HG02763 (cell line): ENCODE data around the gene SPG11.
A peak's percentile ranks its signal among the peaks of the same experiment; 100 is the strongest.
"Not testable (repeated sequence)": the region's sequence is repeated elsewhere in the genome, so short reads cannot be mapped to it uniquely, and the experiment has no call there.

ENCODE experiments used
- ATAC-seq: cut with Tn5 transposase; IDR thresholded peaks from one replicate; pipeline ENCODE4 v1.9.1; 2021; ENCODE audit warnings: mild to moderate bottlenecking, moderate library complexity; ENCODE audit not compliant: unreplicated experiment

The SPG11 gene, protein sequence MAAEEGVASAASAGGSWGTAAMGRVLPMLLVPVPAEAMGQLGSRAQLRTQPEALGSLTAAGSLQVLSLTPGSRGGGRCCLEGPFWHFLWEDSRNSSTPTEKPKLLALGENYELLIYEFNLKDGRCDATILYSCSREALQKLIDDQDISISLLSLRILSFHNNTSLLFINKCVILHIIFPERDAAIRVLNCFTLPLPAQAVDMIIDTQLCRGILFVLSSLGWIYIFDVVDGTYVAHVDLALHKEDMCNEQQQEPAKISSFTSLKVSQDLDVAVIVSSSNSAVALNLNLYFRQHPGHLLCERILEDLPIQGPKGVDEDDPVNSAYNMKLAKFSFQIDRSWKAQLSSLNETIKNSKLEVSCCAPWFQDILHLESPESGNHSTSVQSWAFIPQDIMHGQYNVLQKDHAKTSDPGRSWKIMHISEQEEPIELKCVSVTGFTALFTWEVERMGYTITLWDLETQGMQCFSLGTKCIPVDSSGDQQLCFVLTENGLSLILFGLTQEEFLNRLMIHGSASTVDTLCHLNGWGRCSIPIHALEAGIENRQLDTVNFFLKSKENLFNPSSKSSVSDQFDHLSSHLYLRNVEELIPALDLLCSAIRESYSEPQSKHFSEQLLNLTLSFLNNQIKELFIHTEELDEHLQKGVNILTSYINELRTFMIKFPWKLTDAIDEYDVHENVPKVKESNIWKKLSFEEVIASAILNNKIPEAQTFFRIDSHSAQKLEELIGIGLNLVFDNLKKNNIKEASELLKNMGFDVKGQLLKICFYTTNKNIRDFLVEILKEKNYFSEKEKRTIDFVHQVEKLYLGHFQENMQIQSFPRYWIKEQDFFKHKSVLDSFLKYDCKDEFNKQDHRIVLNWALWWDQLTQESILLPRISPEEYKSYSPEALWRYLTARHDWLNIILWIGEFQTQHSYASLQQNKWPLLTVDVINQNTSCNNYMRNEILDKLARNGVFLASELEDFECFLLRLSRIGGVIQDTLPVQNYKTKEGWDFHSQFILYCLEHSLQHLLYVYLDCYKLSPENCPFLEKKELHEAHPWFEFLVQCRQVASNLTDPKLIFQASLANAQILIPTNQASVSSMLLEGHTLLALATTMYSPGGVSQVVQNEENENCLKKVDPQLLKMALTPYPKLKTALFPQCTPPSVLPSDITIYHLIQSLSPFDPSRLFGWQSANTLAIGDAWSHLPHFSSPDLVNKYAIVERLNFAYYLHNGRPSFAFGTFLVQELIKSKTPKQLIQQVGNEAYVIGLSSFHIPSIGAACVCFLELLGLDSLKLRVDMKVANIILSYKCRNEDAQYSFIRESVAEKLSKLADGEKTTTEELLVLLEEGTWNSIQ (N-terminal part only)

DNA sequence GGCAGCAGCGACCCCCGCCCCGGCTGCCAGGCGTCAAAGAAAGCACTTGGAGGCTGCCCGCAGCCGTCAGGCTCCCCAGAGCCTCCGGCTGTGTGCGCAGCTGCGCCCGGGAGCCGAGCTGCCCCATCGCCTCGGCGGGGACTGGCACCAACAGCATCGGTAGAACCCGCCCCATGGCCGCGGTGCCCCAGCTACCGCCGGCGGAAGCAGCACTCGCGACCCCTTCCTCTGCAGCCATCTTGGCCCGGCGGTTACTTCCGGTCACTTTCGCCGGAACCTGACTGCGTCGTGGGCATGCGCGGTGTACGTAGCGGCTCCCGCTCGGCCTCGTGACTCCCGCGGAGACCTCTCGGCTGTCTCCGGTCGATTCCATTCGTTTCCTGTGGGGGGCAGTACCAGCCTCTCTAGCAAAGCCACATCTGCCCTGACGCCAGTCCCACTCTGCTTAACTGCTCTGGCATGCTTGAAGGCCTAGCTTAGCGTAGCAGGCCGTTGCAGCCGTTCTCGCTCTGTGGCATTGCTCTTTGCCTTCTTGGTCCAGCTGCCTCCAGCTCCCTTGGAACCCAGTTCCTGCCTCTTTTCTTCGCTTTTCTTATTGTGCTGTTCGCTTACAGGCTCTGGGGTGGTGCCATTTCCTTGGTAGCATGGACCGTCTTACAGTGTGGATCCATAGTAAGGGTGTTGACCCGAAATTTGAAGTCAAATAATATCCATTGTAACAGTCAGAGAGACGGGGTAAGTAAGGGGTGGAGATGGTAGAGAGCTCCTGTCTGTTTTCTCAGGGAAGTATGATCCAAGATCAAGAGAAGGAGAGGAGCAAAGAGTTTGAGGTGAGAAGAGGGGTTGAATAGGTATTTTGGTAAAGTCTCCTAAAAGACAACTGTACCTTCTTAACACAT is at the start of gene SPG11:
Gene SPG11, minus strand, starts transcription at position 253 of the 899 bp plus-strand sequence. Its CDS starts 15 bp downstream, at position 238.
- ATAC-seq = peak; percentile 75

DNA sequence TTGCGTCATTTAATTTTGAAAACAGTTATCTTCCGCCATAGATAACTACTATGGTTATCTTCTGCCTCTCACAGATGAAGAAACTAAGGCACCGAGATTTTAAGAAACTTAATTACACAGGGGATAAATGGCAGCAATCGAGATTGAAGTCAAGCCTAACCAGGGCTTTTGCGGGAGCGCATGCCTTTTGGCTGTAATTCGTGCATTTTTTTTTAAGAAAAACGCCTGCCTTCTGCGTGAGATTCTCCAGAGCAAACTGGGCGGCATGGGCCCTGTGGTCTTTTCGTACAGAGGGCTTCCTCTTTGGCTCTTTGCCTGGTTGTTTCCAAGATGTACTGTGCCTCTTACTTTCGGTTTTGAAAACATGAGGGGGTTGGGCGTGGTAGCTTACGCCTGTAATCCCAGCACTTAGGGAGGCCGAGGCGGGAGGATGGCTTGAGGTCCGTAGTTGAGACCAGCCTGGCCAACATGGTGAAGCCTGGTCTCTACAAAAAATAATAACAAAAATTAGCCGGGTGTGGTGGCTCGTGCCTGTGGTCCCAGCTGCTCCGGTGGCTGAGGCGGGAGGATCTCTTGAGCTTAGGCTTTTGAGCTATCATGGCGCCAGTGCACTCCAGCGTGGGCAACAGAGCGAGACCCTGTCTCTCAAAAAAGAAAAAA is 49.0 kb upstream of the SPG11 start:
- no peak for ATAC-seq

DNA sequence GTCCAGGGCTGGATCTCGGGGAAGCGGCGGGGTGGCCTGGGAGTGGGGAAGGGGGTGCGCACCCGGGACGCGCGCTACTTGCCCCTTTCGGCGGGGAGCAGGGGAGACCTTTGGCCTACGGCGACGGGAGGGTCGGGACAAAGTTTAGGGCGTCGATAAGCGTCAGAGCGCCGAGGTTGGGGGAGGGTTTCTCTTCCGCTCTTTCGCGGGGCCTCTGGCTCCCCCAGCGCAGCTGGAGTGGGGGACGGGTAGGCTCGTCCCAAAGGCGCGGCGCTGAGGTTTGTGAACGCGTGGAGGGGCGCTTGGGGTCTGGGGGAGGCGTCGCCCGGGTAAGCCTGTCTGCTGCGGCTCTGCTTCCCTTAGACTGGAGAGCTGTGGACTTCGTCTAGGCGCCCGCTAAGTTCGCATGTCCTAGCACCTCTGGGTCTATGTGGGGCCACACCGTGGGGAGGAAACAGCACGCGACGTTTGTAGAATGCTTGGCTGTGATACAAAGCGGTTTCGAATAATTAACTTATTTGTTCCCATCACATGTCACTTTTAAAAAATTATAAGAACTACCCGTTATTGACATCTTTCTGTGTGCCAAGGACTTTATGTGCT is 48.4 kb upstream of the SPG11 start:
- ATAC-seq = no peak

DNA sequence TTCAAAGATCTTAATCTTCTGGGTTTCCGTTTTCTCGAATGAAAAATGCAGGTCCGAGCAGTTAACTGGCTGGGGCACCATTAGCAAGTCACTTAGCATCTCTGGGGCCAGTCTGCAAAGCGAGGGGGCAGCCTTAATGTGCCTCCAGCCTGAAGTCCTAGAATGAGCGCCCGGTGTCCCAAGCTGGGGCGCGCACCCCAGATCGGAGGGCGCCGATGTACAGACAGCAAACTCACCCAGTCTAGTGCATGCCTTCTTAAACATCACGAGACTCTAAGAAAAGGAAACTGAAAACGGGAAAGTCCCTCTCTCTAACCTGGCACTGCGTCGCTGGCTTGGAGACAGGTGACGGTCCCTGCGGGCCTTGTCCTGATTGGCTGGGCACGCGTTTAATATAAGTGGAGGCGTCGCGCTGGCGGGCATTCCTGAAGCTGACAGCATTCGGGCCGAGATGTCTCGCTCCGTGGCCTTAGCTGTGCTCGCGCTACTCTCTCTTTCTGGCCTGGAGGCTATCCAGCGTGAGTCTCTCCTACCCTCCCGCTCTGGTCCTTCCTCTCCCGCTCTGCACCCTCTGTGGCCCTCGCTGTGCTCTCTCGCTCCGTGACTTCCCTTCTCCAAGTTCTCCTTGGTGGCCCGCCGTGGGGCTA is 47.8 kb upstream of the SPG11 start, which contains the start of the genes B2M and PATL2:
Gene B2M, plus strand, starts transcription at position 422 of the 647 bp plus-strand sequence. Its CDS starts 30 bp downstream, at position 452.
Gene PATL2, minus strand, starts transcription at position 228 of the 647 bp plus-strand sequence. CDS start 34,833 bp downstream, outside the sequence.
- peak; percentile 78 for ATAC-seq

DNA sequence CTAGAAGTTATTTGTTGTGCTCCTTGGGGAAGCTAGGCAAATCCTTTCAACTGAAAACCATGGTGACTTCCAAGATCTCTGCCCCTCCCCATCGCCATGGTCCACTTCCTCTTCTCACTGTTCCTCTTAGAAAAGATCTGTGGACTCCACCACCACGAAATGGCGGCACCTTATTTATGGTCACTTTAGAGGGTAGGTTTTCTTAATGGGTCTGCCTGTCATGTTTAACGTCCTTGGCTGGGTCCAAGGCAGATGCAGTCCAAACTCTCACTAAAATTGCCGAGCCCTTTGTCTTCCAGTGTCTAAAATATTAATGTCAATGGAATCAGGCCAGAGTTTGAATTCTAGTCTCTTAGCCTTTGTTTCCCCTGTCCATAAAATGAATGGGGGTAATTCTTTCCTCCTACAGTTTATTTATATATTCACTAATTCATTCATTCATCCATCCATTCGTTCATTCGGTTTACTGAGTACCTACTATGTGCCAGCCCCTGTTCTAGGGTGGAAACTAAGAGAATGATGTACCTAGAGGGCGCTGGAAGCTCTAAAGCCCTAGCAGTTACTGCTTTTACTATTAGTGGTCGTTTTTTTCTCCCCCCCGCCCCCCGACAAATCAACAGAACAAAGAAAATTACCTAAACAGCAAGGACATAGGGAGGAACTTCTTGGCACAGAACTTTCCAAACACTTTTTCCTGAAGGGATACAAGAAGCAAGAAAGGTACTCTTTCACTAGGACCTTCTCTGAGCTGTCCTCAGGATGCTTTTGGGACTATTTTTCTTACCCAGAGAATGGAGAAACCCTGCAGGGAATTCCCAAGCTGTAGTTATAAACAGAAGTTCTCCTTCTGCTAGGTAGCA is 47.0 kb upstream of the SPG11 start:
- ATAC-seq = no peak

DNA sequence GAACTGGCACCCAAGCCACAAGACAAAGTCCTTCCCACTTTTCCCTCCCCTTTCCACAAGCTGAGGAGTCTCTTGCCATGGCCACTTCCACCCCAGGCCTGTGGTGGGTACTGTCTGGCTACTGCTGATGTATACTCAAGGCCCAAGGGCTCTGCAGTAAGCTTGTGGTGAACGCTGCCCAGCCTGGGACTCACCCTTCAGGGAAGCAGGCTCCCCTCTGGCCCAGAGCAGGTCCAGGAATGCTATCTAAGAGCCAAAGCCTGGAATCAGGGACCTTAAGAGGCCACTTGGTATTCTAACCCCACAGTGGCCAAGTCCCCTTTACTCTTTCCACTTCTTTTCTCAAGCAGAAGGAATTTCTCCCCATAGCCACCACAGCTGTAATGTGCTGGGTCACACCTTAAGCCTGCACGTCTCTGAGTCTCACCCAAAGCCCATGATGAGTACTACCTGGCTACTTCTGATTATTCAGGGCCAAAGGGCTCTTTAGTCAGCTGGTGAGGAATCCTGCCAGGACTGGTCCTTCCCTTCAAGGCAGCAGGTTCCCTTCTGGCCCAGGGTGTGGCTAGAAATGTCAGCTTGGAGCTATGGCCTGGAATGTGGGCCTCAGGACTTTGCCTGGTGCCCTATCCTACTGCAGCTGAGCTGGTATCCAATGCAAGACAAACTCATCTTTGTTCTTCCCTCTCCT is 43.6 kb upstream of the SPG11 start:
- no peak for ATAC-seq

DNA sequence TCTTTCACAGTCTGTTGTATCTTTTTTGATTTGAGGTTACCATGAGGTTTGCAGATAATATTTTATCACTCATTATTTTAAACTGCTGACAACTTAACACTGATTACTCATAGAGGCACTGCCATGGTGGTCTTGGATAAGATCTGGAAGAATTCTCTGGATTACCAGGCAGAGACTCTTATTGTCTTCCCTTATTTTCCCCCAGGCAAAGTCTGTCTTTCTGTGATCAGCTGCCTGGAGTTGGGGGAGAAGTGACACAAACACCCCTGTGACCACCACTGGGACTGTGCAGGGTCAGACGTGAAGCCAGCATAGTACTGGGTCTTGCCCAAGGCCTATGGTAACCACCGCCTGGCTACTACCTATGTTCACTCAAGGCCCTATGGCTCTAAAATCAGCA is 42.9 kb upstream of the SPG11 start:
- ATAC-seq = no peak

DNA sequence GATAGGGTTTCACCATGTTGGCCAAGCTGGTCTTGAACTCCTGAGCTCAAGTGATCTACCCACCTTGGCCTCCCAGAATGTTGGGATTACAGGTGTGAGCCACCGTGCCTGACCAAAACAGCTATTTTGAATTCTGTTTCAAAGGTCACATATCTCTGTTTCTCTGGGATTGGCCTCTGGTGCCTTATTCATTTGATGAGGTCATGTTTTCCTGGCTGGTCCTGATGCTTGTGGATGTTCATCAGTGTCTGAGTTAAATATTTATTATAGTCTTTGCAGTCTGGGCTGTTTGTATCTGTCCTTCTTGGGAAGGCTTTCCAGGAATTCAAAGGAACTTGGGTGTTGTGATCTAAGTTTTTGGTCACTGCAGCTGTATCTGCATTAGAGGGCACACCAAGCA is 42.5 kb upstream of the SPG11 start:
- no peak for ATAC-seq

DNA sequence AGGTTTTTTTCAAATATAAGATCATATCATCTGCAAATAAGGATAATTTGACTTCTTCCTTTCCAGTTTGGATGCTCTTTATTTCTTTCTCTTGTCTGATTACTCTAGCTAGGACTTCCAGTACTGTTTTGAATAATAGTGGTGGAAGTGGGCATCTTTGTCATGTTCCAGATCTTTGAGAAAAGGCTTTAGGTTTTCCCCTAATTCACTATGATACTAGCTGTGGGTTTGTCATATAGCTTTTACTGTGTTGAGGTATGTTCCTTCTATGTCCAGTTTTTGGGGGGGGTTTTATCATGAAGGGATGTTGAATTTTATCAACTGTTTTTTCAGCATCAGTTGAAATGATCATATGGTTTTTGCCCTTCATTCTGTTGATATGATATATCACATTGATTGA is 37.2 kb upstream of the SPG11 start:
- ATAC-seq = not testable (repeated sequence)

DNA sequence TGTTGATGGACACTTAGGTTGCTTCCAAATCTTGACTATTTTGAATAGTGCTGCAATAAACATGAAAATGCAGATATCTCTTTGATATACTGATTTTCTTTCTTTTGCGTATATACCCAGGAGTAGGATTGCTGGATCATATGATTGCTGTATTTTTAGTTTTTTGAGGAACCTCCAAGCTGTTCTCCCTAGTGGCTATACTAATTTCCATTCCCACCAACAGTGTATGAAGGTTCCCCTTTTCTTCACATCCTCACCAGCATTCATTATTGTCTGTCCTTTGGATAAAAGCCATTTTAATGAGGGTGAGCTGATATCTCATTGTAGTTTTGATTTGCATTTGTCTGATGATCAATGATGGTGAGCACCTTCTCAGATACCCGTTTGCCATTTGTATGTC is 35.2 kb upstream of the SPG11 start:
- ATAC-seq = no peak

DNA sequence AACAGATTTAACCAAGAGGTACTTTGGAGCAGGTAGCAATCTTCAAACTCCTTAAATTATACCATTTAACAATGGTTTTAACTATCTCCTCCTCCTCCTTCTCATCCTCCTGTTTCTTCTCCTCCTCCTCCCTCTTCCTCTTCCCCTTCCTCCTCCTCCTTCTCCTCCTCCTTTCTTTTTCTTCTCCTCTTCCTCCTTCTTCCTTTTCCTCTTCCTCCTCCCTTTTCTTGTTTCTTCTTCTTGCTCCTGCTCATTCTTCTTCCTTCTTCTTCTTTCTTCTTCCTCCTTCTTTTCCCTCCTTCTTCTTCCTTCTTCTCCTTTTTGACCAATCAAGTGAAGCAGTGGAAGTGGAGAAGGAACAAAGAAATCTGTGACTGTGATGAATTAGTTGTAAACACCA is 33.6 kb upstream of the SPG11 start:
- ATAC-seq = no peak

DNA sequence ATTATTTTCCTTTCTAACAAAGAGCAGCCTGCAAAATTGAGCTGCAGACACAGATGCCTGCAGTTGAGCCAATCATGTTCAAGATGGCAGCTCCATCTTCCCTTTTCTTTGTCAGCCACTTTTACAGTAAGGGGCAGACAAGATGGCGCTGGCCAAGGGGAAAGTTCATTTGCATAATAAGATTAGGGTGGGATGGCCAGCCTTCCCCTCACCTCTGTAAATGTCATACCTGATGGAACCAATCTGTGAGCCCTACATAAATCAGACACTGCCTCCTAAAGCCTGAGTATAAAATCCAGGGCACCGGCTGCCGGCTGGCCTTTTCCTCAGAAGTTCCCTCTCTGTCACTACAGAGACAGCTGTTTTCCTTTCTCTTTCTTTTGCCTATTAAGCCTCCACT is 31.8 kb upstream of the SPG11 start:
- no peak for ATAC-seq

DNA sequence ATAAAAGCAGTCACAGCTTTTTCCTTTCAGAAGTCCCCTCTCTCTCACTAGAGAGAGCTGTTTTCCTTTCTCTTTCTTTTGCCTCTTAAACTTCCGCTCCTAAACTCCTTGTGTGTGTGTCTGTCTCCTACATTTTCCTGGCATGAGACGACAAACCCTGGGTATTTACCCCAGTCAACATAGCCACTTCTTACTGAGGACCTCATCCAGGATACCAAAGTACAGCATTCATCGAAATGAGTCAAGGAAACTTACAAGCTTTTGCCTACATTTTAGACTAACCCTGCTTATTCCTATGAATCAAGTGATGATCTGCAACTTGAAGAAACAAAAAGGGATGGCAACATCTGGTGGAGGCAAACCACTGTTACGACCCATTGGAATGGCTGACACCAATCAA is 31.0 kb upstream of the SPG11 start:
- no peak for ATAC-seq

DNA sequence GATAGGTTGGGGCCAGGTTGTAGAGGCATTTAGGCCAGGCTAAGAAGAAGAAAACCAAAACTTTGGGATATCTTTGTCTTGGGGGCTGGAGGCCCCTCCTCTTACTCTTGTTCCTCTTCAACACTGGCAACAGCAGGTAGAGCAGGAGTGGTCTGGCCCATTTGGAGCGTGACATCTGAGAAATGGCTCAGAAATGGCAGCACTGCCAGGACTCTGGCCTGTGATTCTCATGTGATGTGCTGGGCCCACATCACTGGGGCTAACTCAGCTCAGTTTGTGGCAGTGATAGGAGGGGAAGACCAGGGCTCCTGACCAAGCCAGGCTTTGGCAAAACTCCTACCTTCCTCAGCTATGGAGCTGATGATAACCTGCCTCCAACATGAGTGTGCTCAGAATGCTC is 29.2 kb upstream of the SPG11 start:
- ATAC-seq = no peak

DNA sequence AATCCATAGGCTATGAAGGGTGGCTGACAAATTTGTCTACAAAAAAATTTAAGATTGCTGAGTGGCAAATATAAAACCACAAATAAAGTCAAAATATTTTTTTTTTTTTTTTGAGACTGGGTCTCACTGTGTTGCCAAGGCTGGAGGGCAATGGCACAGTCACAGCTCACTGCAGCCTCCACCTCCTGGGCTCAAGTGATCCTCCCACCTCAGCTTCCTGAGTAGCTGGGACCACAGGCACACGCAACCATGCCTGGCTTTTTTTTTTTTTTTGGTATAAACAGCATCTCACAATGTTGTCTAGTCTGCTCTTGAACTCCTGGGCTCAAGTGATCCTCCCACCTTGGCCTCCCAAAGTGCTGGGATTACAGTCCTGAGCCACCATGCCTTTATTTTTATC is 26.8 kb upstream of the SPG11 start:
- ATAC-seq = not testable (repeated sequence)

DNA sequence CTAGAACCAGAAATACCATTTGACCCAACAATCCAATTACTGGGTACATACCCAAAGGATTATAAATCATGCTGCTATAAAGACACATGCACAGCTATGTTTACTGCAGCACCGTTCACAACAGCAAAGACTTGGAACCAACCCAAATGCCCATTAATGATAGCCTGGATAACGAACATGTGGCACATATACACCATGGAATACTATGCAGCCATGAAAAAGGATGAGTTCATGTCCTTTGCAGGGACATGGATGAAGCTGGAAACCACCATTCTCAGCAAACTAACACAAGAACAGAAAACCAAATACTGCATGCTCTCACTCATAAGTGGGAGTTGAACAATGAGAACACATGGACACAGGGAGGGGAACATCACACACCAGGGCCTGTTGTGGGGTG is 25.9 kb upstream of the SPG11 start:
- ATAC-seq = not testable (repeated sequence)
